Neural progenitor cell (in vitro differentiated cells): ENCODE data around the gene FGG. TPM values are rescaled to one million over a fixed set of nuclear protein-coding genes. Genes with fewer than 3 reads are reported as not detected.

Source experiments
- DNase-seq: peaks from one replicate; pipeline ENCODE4 v3.0.0-alpha.2; 2016; ENCODE audit warnings: low spot score
- H2AFZ ChIP-seq: fragments of 200-600 bp; sonication (generic); replicated peaks from 2 replicates; pipeline ENCODE4 v1.6.1; 2016; ENCODE audit warnings: antibody characterized with exemption
- H3F3A ChIP-seq: fragments of 200-600 bp; sonication (generic); 2 replicates; pipeline ENCODE4 v1.6.1; 2016; ENCODE audit warnings: antibody characterized with exemption, low read depth
- H3K27ac ChIP-seq: fragments of 200-600 bp; sonication (generic); 2 replicates; pipeline ENCODE4 v1.5.1; 2016; ENCODE audit warnings: mild to moderate bottlenecking
- H3K27me3 ChIP-seq: fragments of 200-600 bp; sonication (generic); 2 replicates; pipeline ENCODE4 v1.6.1; 2016; ENCODE audit warnings: mild to moderate bottlenecking, moderate library complexity
- H3K36me3 ChIP-seq: fragments of 200-600 bp; sonication (generic); 2 replicates; pipeline ENCODE4 v1.5.1; 2016
- H3K4me1 ChIP-seq: fragments of 200-600 bp; sonication (generic); 2 replicates; pipeline ENCODE4 v1.6.1; 2016; ENCODE audit warnings: mixed run types
- H3K4me2 ChIP-seq: fragments of 200-600 bp; sonication (generic); 2 replicates; pipeline ENCODE4 v1.6.1; 2016
- H3K4me3 ChIP-seq: fragments of 200-600 bp; sonication (generic); 2 replicates; pipeline ENCODE4 v1.5.1; 2016
- H3K79me2 ChIP-seq: fragments of 200-600 bp; sonication (generic); 2 replicates; pipeline ENCODE4 v1.6.1; 2016; ENCODE audit warnings: low read depth
- H3K9ac ChIP-seq: fragments of 200-600 bp; sonication (generic); 2 replicates; pipeline ENCODE4 v1.6.1; 2016
- H3K9me3 ChIP-seq: fragments of 200-600 bp; sonication (generic); 2 replicates; pipeline ENCODE4 v1.5.1; 2016; ENCODE audit warnings: low read depth
- H4K20me1 ChIP-seq: fragments of 200-600 bp; sonication (generic); 2 replicates; pipeline ENCODE4 v1.6.1; 2016; ENCODE audit warnings: low read depth
- H3K27ac Mint-ChIP-seq: 3 replicates; pipeline ENCODE4 v1.8.0; 2021; ENCODE audit warnings: mixed read lengths
- H3K27me3 Mint-ChIP-seq: 2 replicates; pipeline ENCODE4 v1.8.0; 2022; ENCODE audit warnings: low read depth, mild to moderate bottlenecking, inconsistent platforms, moderate library complexity, mixed read lengths; ENCODE audit not compliant: insufficient read depth
- H3K36me3 Mint-ChIP-seq: 3 replicates; pipeline ENCODE4 v1.8.0; 2021; ENCODE audit warnings: mixed read lengths
- H3K4me1 Mint-ChIP-seq: 3 replicates; pipeline ENCODE4 v1.8.0; 2021; ENCODE audit warnings: mixed read lengths
- H3K4me3 Mint-ChIP-seq: 3 replicates; pipeline ENCODE4 v1.8.0; 2021; ENCODE audit warnings: mild to moderate bottlenecking, moderate library complexity, mixed read lengths
- H3K9me3 Mint-ChIP-seq: 3 replicates; pipeline ENCODE4 v1.8.0; 2020; ENCODE audit warnings: mixed read lengths
- CTCF ChIP-seq: fragments of 200-600 bp; sonication (generic); IDR thresholded peaks from 2 replicates; pipeline ENCODE4 v1.5.1; 2017; ENCODE audit warnings: antibody characterized with exemption, mild to moderate bottlenecking
- EZH2 ChIP-seq: fragments of 200-600 bp; sonication (generic); IDR thresholded peaks from 2 replicates; pipeline ENCODE4 v1.6.1; 2017; ENCODE audit warnings: antibody characterized with exemption, mild to moderate bottlenecking, moderate library complexity
- EZH2phosphoT487 ChIP-seq: fragments of 200-600 bp; sonication (generic); IDR thresholded peaks from 2 replicates; pipeline ENCODE4 v1.6.1; 2017; ENCODE audit warnings: antibody characterized with exemption
- total RNA-seq: library from RNA; depleted of rRNA; stranded (reverse); fragments of >200 nt; gene quantifications from 2 replicates; pipeline ENCODE4 v1.2.3, GENCODE V29; 2015; ENCODE audit warnings: low replicate concordance

Gene FGG
- total RNA-seq, 1 donor from 2014 or later, result not detected

DNA sequence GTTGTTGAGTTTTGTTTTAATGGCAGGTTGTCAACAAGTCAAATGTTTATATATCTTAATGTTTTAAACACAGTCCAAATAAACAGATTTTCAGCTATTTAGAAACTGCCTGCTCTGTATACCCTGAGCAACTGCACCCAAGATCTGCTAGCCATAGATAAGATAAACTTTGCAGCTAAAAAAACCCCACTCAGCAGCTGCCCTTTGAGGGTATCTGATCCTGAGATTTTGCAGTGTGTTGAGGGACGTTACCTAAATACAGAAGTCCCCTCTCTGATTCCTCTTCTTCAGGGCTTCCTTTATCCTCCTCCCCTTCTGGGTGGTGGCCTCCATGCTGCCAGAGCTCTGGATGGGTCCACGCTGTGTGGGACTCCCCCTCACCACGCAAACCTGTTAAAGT lies 11.0 kb upstream of the FGG start:
- Mint-ChIP-seq H3K36me3 (no peaks in the 10 kb centered on the region), H3K27ac (no peak overlapping the region), H3K27me3 (peaks cover 2% of the 10 kb centered on the region), H3K4me1 (no peaks in the 10 kb centered on the region), H3K4me3 (no peak overlapping the region), H3K9me3 (no peaks in the 10 kb centered on the region)
- H3F3A ChIP-seq, result peaks cover 6% of the 10 kb centered on the region
- peaks cover 34% of the 10 kb centered on the region for H3K27me3 ChIP-seq
- H3K4me2 ChIP-seq, result no peak overlapping the region
- H2AFZ ChIP-seq, result no peak overlapping the region
- H3K27ac ChIP-seq, result no peak overlapping the region
- DNase-seq, result no peak
- H3K4me1 ChIP-seq, result peaks cover 4% of the 10 kb centered on the region
- no peaks in the 10 kb centered on the region for H3K9me3 ChIP-seq
- no peaks in the 10 kb centered on the region for H3K36me3 ChIP-seq
- H3K79me2 ChIP-seq, result no peaks in the 10 kb centered on the region
- no peak for TF ChIP-seq CTCF
- no peak for TF ChIP-seq EZH2phosphoT487
- TF ChIP-seq EZH2, result no peak
- no peak overlapping the region for H3K9ac ChIP-seq
- H3K4me3 ChIP-seq, result no peak overlapping the region
- H4K20me1 ChIP-seq, result no peaks in the 10 kb centered on the region

DNA sequence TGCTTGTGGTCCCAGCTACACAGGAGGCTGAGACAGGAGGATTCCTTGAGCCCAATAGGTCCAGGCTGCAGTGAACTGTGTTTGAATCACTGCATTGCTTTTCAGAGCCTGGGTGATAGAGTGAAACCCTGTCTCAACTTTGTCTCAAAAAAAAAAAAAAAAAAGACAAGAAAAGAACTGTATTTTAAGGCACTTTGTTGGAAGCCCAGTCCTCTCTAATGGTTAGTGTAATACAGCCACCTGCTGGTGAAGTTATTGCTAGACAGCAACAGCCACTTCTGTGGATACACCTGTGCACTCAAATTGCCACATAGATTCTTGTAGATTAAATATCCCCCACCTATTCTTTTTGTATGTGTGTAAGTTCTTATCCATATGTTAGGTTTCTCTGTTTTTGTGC lies 10.1 kb upstream of the FGG start:
- Mint-ChIP-seq H3K4me1 (no peaks in the 10 kb centered on the region), H3K27ac (no peak overlapping the region), H3K9me3 (no peaks in the 10 kb centered on the region), H3K36me3 (no peaks in the 10 kb centered on the region), H3K4me3 (no peak overlapping the region), H3K27me3 (peaks cover 2% of the 10 kb centered on the region)
- Histone ChIP-seq H3K4me1 (peaks cover 4% of the 10 kb centered on the region), H3K27me3 (peaks cover 26% of the 10 kb centered on the region), H3K36me3 (no peaks in the 10 kb centered on the region), H3K27ac (no peak overlapping the region), H3K9me3 (no peaks in the 10 kb centered on the region), H3K4me3 (no peak overlapping the region), H3K4me2 (no peak overlapping the region), H3F3A (peaks cover 6% of the 10 kb centered on the region), H2AFZ (no peak overlapping the region), H4K20me1 (no peaks in the 10 kb centered on the region), H3K9ac (no peak overlapping the region), H3K79me2 (no peaks in the 10 kb centered on the region)
- peak; percentile 75 for DNase-seq
- TF ChIP-seq CTCF, result peak; percentile 65
- no peak for TF ChIP-seq EZH2
- no peak for TF ChIP-seq EZH2phosphoT487

DNA sequence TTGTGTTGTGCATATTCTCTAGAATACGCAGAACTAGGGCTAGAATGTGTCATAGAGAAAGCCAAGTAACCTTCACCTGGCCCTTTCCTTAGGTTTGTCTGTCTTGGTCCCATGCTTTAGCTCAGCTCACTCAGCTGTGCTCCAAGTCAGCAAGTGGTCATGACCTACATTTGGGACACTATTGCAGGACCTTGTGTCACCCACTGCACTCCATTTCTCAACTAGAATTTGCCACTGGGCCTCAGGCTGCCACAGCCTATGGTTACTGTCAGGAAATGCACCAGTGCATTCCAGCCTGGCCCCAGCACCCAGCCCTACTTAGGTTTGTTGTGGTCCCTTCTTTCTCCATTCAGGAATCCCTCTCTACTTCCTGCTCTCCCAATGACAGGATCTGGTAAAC lies 7.7 kb upstream of the FGG start:
- H3K27ac Mint-ChIP-seq, result no peak overlapping the region

More for the DNA sequence above, 7.7 kb upstream of the FGG start:
- Histone ChIP-seq H3K36me3 (no peaks in the 10 kb centered on the region), H4K20me1 (no peaks in the 10 kb centered on the region), H3K79me2 (no peaks in the 10 kb centered on the region), H3K9ac (no peak overlapping the region), H3K4me3 (no peak overlapping the region), H3K27ac (no peak overlapping the region), H3K9me3 (no peaks in the 10 kb centered on the region), H3K27me3 (peaks cover under 1% of the 10 kb centered on the region), H3K4me1 (no peaks in the 10 kb centered on the region), H3K4me2 (no peak overlapping the region), H3F3A (no peaks in the 10 kb centered on the region), H2AFZ (no peak overlapping the region)
- Mint-ChIP-seq H3K36me3 (no peaks in the 10 kb centered on the region), H3K27me3 (peaks cover 2% of the 10 kb centered on the region), H3K9me3 (no peaks in the 10 kb centered on the region), H3K4me3 (no peak overlapping the region), H3K4me1 (no peaks in the 10 kb centered on the region)
- TF ChIP-seq EZH2 (no peak), EZH2phosphoT487 (no peak), CTCF (no peak)
- no peak for DNase-seq
